Measurements from ENCODE around the gene PRR12. TPM values are rescaled to one million over a fixed set of nuclear protein-coding genes. Genes with fewer than 3 reads are reported as not detected.

PRR12 gene
- total and polyA plus RNA-seq, 9 of the 15 experiments (the other 6 are each of a cell fraction or from before 2014, with no cell fraction given) = 0.01 to 21.1 (median 0.98) TPM

DNA sequence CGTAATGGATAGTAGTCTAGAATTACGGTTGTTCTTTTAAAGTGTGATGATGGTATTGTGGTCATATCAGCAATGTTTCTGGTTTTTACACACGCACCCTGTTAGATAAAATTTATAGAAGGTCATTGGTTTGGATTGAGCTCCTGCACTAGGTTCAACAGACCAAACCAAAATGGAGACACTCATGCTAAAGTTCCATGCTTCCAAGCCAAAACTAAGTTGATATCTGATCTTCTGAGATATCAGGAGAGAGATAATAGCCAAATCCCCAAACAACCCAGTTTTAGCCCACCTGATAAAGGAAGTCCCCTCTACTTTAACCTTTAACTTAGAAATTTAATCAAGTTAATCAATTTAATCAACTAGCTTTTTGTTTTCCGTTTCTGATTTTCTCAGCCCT lies 11.8 kb upstream of the PRR12 start (continued):
- TF ChIP-seq, protein P1, sequence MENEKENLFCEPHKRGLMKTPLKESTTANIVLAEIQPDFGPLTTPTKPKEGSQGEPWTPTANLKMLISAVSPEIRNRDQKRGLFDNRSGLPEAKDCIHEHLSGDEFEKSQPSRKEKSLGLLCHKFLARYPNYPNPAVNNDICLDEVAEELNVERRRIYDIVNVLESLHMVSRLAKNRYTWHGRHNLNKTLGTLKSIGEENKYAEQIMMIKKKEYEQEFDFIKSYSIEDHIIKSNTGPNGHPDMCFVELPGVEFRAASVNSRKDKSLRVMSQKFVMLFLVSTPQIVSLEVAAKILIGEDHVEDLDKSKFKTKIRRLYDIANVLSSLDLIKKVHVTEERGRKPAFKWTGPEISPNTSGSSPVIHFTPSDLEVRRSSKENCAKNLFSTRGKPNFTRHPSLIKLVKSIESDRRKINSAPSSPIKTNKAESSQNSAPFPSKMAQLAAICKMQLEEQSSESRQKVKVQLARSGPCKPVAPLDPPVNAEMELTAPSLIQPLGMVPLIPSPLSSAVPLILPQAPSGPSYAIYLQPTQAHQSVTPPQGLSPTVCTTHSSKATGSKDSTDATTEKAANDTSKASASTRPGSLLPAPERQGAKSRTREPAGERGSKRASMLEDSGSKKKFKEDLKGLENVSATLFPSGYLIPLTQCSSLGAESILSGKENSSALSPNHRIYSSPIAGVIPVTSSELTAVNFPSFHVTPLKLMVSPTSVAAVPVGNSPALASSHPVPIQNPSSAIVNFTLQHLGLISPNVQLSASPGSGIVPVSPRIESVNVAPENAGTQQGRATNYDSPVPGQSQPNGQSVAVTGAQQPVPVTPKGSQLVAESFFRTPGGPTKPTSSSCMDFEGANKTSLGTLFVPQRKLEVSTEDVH (IDR thresholded peaks at IDR 0.05; ENCODE audit: low read depth, partially characterized antibody) = no peak
- no peak for TF ChIP-seq NR1H2 (CRISPR knock-in tag; IDR thresholded peaks at IDR 0.05)
- TF ChIP-seq, protein P2, sequence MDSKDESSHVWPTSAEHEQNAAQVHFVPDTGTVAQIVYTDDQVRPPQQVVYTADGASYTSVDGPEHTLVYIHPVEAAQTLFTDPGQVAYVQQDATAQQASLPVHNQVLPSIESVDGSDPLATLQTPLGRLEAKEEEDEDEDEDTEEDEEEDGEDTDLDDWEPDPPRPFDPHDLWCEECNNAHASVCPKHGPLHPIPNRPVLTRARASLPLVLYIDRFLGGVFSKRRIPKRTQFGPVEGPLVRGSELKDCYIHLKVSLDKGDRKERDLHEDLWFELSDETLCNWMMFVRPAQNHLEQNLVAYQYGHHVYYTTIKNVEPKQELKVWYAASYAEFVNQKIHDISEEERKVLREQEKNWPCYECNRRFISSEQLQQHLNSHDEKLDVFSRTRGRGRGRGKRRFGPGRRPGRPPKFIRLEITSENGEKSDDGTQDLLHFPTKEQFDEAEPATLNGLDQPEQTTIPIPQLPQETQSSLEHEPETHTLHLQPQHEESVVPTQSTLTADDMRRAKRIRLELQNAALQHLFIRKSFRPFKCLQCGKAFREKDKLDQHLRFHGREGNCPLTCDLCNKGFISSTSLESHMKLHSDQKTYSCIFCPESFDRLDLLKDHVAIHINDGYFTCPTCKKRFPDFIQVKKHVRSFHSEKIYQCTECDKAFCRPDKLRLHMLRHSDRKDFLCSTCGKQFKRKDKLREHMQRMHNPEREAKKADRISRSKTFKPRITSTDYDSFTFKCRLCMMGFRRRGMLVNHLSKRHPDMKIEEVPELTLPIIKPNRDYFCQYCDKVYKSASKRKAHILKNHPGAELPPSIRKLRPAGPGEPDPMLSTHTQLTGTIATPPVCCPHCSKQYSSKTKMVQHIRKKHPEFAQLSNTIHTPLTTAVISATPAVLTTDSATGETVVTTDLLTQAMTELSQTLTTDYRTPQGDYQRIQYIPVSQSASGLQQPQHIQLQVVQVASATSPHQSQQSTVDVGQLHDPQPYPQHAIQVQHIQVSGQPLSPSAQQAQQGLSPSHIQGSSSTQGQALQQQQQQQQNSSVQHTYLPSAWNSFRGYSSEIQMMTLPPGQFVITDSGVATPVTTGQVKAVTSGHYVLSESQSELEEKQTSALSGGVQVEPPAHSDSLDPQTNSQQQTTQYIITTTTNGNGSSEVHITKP (IDR thresholded peaks at IDR 0.05; ENCODE audit: partially characterized antibody) = no peak
- TF ChIP-seq BMI1 (IDR thresholded peaks at IDR 0.05; ENCODE audit: low read length) = no peak
- TF ChIP-seq, protein P3, sequence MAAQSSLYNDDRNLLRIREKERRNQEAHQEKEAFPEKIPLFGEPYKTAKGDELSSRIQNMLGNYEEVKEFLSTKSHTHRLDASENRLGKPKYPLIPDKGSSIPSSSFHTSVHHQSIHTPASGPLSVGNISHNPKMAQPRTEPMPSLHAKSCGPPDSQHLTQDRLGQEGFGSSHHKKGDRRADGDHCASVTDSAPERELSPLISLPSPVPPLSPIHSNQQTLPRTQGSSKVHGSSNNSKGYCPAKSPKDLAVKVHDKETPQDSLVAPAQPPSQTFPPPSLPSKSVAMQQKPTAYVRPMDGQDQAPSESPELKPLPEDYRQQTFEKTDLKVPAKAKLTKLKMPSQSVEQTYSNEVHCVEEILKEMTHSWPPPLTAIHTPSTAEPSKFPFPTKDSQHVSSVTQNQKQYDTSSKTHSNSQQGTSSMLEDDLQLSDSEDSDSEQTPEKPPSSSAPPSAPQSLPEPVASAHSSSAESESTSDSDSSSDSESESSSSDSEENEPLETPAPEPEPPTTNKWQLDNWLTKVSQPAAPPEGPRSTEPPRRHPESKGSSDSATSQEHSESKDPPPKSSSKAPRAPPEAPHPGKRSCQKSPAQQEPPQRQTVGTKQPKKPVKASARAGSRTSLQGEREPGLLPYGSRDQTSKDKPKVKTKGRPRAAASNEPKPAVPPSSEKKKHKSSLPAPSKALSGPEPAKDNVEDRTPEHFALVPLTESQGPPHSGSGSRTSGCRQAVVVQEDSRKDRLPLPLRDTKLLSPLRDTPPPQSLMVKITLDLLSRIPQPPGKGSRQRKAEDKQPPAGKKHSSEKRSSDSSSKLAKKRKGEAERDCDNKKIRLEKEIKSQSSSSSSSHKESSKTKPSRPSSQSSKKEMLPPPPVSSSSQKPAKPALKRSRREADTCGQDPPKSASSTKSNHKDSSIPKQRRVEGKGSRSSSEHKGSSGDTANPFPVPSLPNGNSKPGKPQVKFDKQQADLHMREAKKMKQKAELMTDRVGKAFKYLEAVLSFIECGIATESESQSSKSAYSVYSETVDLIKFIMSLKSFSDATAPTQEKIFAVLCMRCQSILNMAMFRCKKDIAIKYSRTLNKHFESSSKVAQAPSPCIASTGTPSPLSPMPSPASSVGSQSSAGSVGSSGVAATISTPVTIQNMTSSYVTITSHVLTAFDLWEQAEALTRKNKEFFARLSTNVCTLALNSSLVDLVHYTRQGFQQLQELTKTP (IDR thresholded peaks at IDR 0.05; ENCODE audit: low read depth in 1 of 2, partially characterized antibody in 2 of 2) = no peak
- TF ChIP-seq ZBTB17 (CRISPR knock-in tag; IDR thresholded peaks at IDR 0.05) = peak; percentile 58; the same call in 1 of the 2 replicates
- TF ChIP-seq, protein P4, sequence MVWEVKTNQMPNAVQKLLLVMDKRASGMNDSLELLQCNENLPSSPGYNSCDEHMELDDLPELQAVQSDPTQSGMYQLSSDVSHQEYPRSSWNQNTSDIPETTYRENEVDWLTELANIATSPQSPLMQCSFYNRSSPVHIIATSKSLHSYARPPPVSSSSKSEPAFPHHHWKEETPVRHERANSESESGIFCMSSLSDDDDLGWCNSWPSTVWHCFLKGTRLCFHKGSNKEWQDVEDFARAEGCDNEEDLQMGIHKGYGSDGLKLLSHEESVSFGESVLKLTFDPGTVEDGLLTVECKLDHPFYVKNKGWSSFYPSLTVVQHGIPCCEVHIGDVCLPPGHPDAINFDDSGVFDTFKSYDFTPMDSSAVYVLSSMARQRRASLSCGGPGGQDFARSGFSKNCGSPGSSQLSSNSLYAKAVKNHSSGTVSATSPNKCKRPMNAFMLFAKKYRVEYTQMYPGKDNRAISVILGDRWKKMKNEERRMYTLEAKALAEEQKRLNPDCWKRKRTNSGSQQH (CRISPR knock-in tag; IDR thresholded peaks at IDR 0.05) = no peak
- no peak for TF ChIP-seq SIN3B (IDR thresholded peaks at IDR 0.05; ENCODE audit: low read depth)
- TF ChIP-seq ZNF707 (CRISPR knock-in tag; conservative IDR thresholded peaks at IDR 0.05) = peak; percentile 77
- 0 out of 2 replicates have a peak, but pooled peaks have one; percentile 72 for TF ChIP-seq ZNF57 (CRISPR knock-in tag; IDR thresholded peaks at IDR 0.05)
- no peak for TF ChIP-seq ZNF217 (CRISPR knock-in tag; IDR thresholded peaks at IDR 0.05)
- no peak for TF ChIP-seq NR2C1 (IDR thresholded peaks at IDR 0.05)
- TF ChIP-seq NR2C1 (tag; IDR thresholded peaks at IDR 0.05) = peak; percentile 89
- TF ChIP-seq SMARCA5 (IDR thresholded peaks at IDR 0.05) = no peak
- TF ChIP-seq ZNF143 (CRISPR knock-in tag; IDR thresholded peaks at IDR 0.05) = no peak
- TF ChIP-seq ZNF644 (tag; IDR thresholded peaks at IDR 0.05; ENCODE audit: low read depth) = peak; percentile 84; the same call in 1 of the 2 replicates

Data from K562 (cell line).